ENCODE measurements around the gene ROCK2.

DNA sequence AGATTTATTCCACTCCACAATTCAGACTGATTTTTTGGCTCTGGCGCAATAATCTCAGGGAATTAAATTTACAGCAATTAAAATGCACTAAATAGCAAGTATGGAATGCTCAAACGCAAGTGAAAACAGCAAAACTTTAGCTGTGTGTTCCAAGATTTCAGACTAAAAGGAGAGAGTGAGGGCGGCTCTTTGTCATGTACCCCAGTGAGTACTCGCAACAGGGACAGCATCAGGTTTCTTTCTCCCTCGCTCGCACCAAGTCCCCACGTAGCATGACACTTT is 1.1 kb downstream of the ROCK2 start:
- TF ChIP-seq, protein P1, sequence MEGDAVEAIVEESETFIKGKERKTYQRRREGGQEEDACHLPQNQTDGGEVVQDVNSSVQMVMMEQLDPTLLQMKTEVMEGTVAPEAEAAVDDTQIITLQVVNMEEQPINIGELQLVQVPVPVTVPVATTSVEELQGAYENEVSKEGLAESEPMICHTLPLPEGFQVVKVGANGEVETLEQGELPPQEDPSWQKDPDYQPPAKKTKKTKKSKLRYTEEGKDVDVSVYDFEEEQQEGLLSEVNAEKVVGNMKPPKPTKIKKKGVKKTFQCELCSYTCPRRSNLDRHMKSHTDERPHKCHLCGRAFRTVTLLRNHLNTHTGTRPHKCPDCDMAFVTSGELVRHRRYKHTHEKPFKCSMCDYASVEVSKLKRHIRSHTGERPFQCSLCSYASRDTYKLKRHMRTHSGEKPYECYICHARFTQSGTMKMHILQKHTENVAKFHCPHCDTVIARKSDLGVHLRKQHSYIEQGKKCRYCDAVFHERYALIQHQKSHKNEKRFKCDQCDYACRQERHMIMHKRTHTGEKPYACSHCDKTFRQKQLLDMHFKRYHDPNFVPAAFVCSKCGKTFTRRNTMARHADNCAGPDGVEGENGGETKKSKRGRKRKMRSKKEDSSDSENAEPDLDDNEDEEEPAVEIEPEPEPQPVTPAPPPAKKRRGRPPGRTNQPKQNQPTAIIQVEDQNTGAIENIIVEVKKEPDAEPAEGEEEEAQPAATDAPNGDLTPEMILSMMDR (IDR thresholded peaks at IDR 0.05; ENCODE audit: insufficient read depth, low read depth, low read length), result no peak
- no peak for TF ChIP-seq EZH2 (IDR thresholded peaks at IDR 0.05; ENCODE audit: insufficient read depth, low read length)
